Measurements from ENCODE around the gene HSBP1.

- TF ChIP-seq CTCF (IDR thresholded peaks at IDR 0.05) (no peak), POLR2A (IDR thresholded peaks at IDR 0.05) (no peak)
These were observed 35.9 kb downstream of the HSBP1 start for GRCh38 chr16:83843657-83844056.

Data from testis (tissue), 2 donors.